ENCODE measurements around the gene CLCNKB. TPM values are rescaled to one million over a fixed set of nuclear protein-coding genes. Genes with fewer than 3 reads are reported as not detected.

CLCNKB gene
- total RNA-seq, 2 experiments from 2014 or later, result not detected

GRCh38 chr1:16085522-16085921 lies 41.9 kb downstream of the CLCNKB start:
- Mint-ChIP-seq H3K36me3 (no peaks in the 10 kb centered on the region), H3K4me1 (no peaks in the 10 kb centered on the region), H3K4me3 (no peak overlapping the region), H3K9me3 (no peaks in the 10 kb centered on the region), H3K27me3 (no peaks in the 10 kb centered on the region), H3K27ac (no peak overlapping the region)
- ATAC-seq (ENCODE audit: low read depth) (no peak), DNase-seq (no peak)
- POLR2A ChIA-PET, result interaction anchor here (0.7 kb wide), 1 partner anchor 97 kb away, joined by 3 read pairs; no protein-coding TSS in a partner anchor

DNA sequence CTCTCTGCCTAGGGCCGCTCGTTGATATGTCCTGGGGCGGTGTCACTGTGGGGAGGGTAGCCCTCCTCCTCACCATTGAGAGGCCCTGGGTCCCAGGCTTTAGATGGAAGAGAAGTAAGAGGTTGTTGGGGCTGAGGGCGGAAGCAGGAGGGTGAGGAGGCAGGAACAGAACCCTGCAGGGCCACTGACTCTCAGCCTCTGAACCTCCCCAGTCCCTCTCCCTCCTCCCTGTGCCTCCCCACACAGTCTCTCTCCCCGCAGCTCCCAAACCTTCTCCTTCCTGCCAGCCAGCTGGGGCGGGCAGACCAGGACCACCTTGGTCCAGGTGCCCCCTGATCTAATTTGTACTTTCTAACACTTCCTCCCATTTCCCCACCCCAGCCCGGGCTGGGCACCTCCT lies 44.2 kb downstream of the CLCNKB start:
- POLR2A ChIA-PET, result interaction anchor here (1.1 kb wide), 1 partner anchor 9 kb away, joined by 3 read pairs; no protein-coding TSS in a partner anchor
- DNase-seq, result no peak
- Mint-ChIP-seq H3K27me3 (peaks cover 2% of the 10 kb centered on the region), H3K27ac (no peak overlapping the region), H3K9me3 (no peaks in the 10 kb centered on the region), H3K4me3 (no peak overlapping the region), H3K36me3 (no peaks in the 10 kb centered on the region), H3K4me1 (no peaks in the 10 kb centered on the region)
- ATAC-seq (ENCODE audit: low read depth), result no peak

GRCh38 chr1:16088351-16088911 lies 44.8 kb downstream of the CLCNKB start:
- no peak overlapping the region for H3K27ac Mint-ChIP-seq
- H3K9me3 Mint-ChIP-seq, result no peaks in the 10 kb centered on the region
- no peak for DNase-seq
- H3K4me1 Mint-ChIP-seq, result no peaks in the 10 kb centered on the region
- no peak for ATAC-seq (ENCODE audit: low read depth)
- H3K4me3 Mint-ChIP-seq, result no peak overlapping the region
- H3K27me3 Mint-ChIP-seq, result peaks cover 2% of the 10 kb centered on the region
- H3K36me3 Mint-ChIP-seq, result no peaks in the 10 kb centered on the region
- POLR2A ChIA-PET, result interaction anchor here (1.1 kb wide), 1 partner anchor 10 kb away, joined by 3 read pairs; no protein-coding TSS in a partner anchor

DNA sequence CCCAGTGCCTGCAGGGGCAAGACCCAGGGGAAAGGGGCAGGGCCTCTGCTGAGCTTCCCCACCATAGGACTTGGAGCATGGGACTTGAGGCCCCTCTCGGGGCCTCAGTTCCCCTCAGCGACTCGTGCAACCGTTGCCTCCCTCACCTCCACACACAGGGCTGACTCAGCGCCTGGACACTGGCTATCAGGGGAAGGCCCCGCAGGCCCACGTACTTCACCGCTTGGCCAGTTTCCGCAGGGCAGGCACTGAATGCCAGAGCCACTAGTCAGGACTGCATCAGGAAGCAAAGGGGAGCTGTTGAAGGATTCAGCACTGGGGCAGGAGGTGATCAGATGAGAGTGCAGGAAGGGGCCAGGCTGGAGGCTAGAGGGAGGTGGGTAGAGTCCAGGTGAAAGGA lies 45.4 kb downstream of the CLCNKB start:
- no peak for ATAC-seq (ENCODE audit: low read depth)
- Mint-ChIP-seq H3K36me3 (no peaks in the 10 kb centered on the region), H3K27ac (no peak overlapping the region), H3K9me3 (no peaks in the 10 kb centered on the region), H3K4me3 (no peak overlapping the region), H3K4me1 (no peaks in the 10 kb centered on the region), H3K27me3 (peaks cover 2% of the 10 kb centered on the region)
- no peak for DNase-seq
- POLR2A ChIA-PET, result interaction anchor here (1.1 kb wide), 1 partner anchor 10 kb away, joined by 3 read pairs; no protein-coding TSS in a partner anchor

- ATAC-seq (ENCODE audit: low read depth), result no peak
Measured at GRCh38 chr1:16090076-16090826, 46.7 kb downstream of the CLCNKB start.

DNA sequence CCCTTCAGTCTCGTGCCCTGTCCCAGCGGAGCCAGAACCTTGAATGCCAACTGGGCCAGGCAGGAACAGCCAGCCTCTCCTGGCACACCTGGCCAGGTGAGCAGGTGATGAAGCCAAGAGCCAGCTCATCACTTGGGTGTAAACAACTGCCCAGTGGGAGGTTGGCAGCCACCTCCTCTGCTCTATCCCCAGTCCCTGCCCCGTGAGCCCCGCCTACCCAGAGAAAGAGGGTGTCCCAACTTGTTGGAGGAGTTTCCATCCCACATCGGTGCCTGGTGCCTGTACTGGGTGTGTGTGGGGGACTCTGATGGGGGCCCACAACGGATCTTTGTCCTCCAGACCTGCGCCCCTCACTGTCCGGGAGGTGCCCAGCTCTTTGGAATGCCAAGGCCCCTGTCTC lies 47.7 kb downstream of the CLCNKB start:
- Mint-ChIP-seq H3K36me3 (no peaks in the 10 kb centered on the region), H3K9me3 (no peaks in the 10 kb centered on the region), H3K4me1 (no peaks in the 10 kb centered on the region), H3K27me3 (peaks cover 8% of the 10 kb centered on the region), H3K4me3 (no peak overlapping the region), H3K27ac (no peak overlapping the region)
- no peak for DNase-seq
- no peak for ATAC-seq (ENCODE audit: low read depth)
- POLR2A ChIA-PET, result no interaction called here

More at GRCh38 chr1:16090076-16090826, 46.7 kb downstream of the CLCNKB start:
- no peaks in the 10 kb centered on the region for H3K36me3 Mint-ChIP-seq
- no peaks in the 10 kb centered on the region for H3K4me1 Mint-ChIP-seq
- H3K27me3 Mint-ChIP-seq, result peaks cover 3% of the 10 kb centered on the region
- H3K4me3 Mint-ChIP-seq, result no peak overlapping the region
- POLR2A ChIA-PET, result no interaction called here
- DNase-seq, result no peak
- no peak overlapping the region for H3K27ac Mint-ChIP-seq
- no peaks in the 10 kb centered on the region for H3K9me3 Mint-ChIP-seq

DNA sequence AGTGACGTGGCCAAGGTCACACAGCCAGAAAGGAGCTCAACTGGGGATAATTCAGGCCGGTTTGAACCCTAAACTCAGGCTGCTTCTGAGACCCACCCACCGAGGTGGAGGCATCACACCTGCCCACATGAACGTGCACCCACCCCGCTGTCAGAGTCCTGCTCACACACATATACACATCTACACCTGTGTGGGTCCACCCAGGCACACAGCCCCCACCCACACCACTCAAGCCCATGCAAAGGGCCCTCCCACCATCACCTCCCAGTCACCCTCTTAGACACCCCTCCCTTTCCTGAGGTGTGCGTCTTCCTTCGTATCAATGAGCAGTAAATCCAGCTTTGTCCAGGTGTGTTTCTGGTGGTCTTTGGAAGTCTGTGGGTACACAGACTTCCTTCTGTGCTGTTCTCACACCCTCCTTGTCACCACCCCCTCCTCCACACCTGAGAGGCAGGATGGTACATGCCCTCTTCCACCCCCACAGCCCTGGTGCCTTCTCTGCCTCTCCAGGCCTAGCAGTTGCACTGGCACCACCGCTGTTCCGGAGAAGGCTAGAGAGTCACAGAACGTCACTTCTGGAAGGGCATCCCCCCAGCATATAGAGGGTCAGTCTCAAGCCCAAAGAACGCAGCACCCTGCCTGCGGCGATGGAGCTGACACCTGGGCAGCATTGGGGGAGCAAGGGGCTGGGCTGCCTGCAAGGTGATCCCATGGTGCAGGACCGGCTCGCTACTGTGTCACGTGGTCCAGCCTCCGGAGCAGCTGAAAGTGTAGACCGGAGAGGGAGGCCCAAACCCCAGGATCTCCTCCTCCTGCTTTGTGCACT lies 48.7 kb downstream of the CLCNKB start:
- Mint-ChIP-seq H3K4me1 (no peaks in the 10 kb centered on the region), H3K4me3 (no peak overlapping the region), H3K27ac (no peak overlapping the region), H3K9me3 (no peaks in the 10 kb centered on the region), H3K27me3 (peaks cover 17% of the 10 kb centered on the region), H3K36me3 (no peaks in the 10 kb centered on the region)
- POLR2A ChIA-PET, result no interaction called here
- ATAC-seq (ENCODE audit: low read depth) (no peak), DNase-seq (no peak)

GRCh38 chr1:16092923-16093511 lies 49.4 kb downstream of the CLCNKB start:
- ATAC-seq (ENCODE audit: low read depth), result no peak
- Mint-ChIP-seq H3K27ac (no peak overlapping the region), H3K36me3 (no peaks in the 10 kb centered on the region), H3K27me3 (peaks cover 19% of the 10 kb centered on the region), H3K4me1 (no peaks in the 10 kb centered on the region), H3K4me3 (no peak overlapping the region), H3K9me3 (no peaks in the 10 kb centered on the region)
- POLR2A ChIA-PET, result no interaction called here
- DNase-seq, result no peak

DNA sequence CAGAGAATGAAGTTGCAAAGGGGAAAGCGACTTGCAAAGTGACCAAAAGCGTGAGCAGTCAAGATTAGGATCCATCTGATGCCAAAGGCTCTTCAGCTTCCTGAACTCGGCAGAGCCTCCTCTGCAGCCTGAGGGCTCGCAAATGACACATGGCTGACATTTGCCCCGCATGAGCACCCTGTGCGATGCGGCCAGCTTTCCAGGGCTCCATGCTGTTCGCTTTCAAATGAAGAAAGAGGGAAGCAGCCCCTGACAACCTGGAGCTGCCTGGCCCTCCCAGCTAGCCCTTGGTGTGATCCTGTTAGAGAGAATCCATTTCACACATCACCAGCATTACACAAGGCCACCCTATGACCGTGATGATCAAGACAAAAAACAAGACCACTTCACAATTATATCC lies 50.0 kb downstream of the CLCNKB start:
- Mint-ChIP-seq H3K36me3 (no peaks in the 10 kb centered on the region), H3K4me3 (no peak overlapping the region), H3K27me3 (peaks cover 19% of the 10 kb centered on the region), H3K27ac (no peak overlapping the region), H3K9me3 (no peaks in the 10 kb centered on the region), H3K4me1 (no peaks in the 10 kb centered on the region)
- DNase-seq, result no peak
- POLR2A ChIA-PET, result no interaction called here
- ATAC-seq (ENCODE audit: low read depth), result no peak

DNA sequence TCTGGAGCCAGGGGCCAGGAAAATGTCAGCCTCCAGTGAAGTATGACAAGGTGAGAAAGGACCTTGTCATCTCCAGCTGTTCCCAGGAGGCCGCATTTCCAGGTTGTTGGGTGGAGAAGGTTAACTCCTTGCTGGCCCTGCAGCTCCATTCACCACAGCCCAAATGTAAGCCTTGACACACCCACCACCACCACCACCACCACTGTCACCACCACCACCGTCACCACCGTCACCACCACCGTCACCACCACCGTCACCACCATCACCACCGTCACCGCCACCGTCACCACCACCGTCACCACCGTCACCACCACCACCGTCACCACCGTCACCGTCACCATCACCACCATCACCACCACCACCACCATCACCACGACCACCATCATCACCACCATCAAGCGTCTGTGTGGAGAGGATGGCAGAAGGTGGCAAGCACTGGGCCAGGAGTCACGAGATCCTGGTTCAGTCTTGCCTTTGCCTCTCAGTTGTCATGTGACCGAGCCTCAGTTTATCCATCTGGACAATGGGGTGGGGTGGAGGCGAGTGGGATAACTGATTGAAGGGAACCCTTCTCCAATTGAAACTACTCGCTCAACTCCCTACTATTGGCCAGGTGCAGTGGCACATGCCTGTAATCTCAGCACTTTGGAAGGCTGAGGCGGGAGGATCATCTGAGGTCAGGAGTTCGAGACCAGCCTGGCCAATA lies 51.0 kb downstream of the CLCNKB start:
- Mint-ChIP-seq H3K4me1 (no peaks in the 10 kb centered on the region), H3K27me3 (peaks cover 19% of the 10 kb centered on the region), H3K4me3 (no peak overlapping the region), H3K36me3 (no peaks in the 10 kb centered on the region), H3K27ac (no peak overlapping the region), H3K9me3 (no peaks in the 10 kb centered on the region)
- ATAC-seq (ENCODE audit: low read depth) (no peak), DNase-seq (no peak)
- POLR2A ChIA-PET, result no interaction called here

DNA sequence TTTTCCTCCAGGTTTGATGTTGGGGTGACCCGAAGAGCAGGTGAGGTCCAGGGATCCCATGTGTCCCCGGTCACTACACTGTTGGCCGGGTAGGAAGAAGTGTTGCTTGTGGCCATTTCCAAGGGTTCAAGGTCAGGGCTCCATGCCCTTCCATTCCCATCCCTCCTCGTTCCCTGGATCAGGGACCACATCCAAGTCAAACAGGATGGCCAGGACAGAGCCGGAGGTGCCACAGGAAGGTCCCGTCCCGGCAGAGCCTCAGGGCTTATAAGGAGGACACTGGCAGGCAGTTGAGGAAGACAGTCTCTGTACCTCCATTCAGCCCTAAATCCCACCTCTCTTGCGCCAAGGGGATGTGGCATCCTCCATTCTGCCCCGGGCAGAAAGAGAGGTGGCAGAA lies 51.9 kb downstream of the CLCNKB start:
- H3K27me3 Mint-ChIP-seq, result peaks cover 23% of the 10 kb centered on the region
- ATAC-seq (ENCODE audit: low read depth) (no peak), DNase-seq (no peak)
- no peaks in the 10 kb centered on the region for H3K36me3 Mint-ChIP-seq
- no peaks in the 10 kb centered on the region for H3K9me3 Mint-ChIP-seq
- POLR2A ChIA-PET, result no interaction called here
- H3K27ac Mint-ChIP-seq, result no peak overlapping the region
- H3K4me1 Mint-ChIP-seq, result no peaks in the 10 kb centered on the region
- no peak overlapping the region for H3K4me3 Mint-ChIP-seq

DNA sequence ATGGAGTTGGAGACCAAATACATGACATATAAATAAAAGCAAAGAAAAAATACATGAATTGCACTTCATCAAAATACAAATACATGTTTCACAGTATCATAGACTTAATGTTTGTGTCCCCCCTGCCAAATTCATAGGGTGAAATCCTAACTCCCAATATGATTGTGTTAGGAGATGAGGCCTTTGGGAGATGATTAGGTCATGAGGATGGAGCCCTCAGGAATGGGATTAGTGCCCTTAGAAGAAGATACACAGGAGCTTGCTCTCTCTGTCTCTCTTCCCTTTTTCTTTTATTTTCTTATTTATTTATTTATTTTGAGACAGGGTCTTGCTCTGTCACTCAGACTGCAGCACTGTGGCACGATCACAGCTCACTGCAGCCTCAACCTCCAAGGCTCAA lies 55.8 kb downstream of the CLCNKB start:
- H3K4me3 Mint-ChIP-seq, result no peak overlapping the region
- no peaks in the 10 kb centered on the region for H3K36me3 Mint-ChIP-seq
- POLR2A ChIA-PET, result no interaction called here
- H3K27ac Mint-ChIP-seq, result no peak overlapping the region
- DNase-seq (no peak), ATAC-seq (ENCODE audit: low read depth) (no peak)
- peaks cover 36% of the 10 kb centered on the region for H3K27me3 Mint-ChIP-seq
- no peaks in the 10 kb centered on the region for H3K4me1 Mint-ChIP-seq
- peaks cover 6% of the 10 kb centered on the region for H3K9me3 Mint-ChIP-seq

DNA sequence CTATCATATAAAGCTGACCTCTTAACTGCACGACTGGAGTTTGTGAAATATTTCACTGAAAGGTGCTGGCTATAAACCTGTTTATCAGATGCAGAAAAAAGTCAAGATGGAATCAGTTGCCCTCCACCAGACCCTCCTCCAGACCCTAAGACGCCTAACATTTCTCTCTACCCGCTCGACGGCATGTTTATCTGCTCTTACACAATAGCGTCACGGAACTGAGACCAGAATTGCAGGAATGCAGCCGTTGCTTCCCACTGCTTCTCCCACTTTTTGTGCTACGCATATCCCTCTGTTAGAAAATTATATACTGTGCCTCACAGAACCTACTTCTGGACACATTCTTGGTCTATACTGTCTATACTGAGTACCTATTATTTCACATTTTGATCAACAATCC lies 58.0 kb downstream of the CLCNKB start:
- H3K4me1 Mint-ChIP-seq, result no peaks in the 10 kb centered on the region
- POLR2A ChIA-PET, result no interaction called here
- ATAC-seq (ENCODE audit: low read depth) (no peak), DNase-seq (no peak)
- H3K9me3 Mint-ChIP-seq, result peaks cover 6% of the 10 kb centered on the region
- H3K27ac Mint-ChIP-seq, result no peak overlapping the region
- no peak overlapping the region for H3K4me3 Mint-ChIP-seq
- peaks cover 38% of the 10 kb centered on the region for H3K27me3 Mint-ChIP-seq
- no peaks in the 10 kb centered on the region for H3K36me3 Mint-ChIP-seq
